ENCODE data around the gene VAV2.

GRCh38 chr9:133715866-133716563 lies 276.1 kb downstream of the VAV2 start:
- TF ChIP-seq, protein P1, sequence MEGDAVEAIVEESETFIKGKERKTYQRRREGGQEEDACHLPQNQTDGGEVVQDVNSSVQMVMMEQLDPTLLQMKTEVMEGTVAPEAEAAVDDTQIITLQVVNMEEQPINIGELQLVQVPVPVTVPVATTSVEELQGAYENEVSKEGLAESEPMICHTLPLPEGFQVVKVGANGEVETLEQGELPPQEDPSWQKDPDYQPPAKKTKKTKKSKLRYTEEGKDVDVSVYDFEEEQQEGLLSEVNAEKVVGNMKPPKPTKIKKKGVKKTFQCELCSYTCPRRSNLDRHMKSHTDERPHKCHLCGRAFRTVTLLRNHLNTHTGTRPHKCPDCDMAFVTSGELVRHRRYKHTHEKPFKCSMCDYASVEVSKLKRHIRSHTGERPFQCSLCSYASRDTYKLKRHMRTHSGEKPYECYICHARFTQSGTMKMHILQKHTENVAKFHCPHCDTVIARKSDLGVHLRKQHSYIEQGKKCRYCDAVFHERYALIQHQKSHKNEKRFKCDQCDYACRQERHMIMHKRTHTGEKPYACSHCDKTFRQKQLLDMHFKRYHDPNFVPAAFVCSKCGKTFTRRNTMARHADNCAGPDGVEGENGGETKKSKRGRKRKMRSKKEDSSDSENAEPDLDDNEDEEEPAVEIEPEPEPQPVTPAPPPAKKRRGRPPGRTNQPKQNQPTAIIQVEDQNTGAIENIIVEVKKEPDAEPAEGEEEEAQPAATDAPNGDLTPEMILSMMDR (IDR thresholded peaks at IDR 0.05), result no peak
- TF ChIP-seq ZFX (IDR thresholded peaks at IDR 0.05; ENCODE audit: borderline replicate concordance), result no peak
